HG02884 (cell line): Measurements from ENCODE around the gene FNDC3A.
A peak's percentile ranks its signal among the peaks of the same experiment; 100 is the strongest.
"Not testable (repeated sequence)": the region's sequence is repeated elsewhere in the genome, so short reads cannot be mapped to it uniquely, and the experiment has no call there.

Source experiments
- ATAC-seq: cut with Tn5 transposase; IDR thresholded peaks from one replicate; pipeline ENCODE4 v1.9.1; 2021; ENCODE audit warnings: mild to moderate bottlenecking, moderate library complexity; ENCODE audit not compliant: unreplicated experiment

Gene FNDC3A

GRCh38 chr13:49071341-49071937 lies 95.7 kb downstream of the FNDC3A start:
- ATAC-seq = no peak

GRCh38 chr13:49082653-49083536 lies 107.2 kb downstream of the FNDC3A start:
- peak; percentile 69 for ATAC-seq

- no peak for ATAC-seq
Observed at GRCh38 chr13:49084961-49085360, 109.2 kb downstream of the FNDC3A start.

- no peak for ATAC-seq
Observed at GRCh38 chr13:49086722-49087121, 111.0 kb downstream of the FNDC3A start.

GRCh38 chr13:49093376-49093775 lies 117.7 kb downstream of the FNDC3A start:
- ATAC-seq = no peak

GRCh38 chr13:49097374-49097773 lies 121.7 kb downstream of the FNDC3A start:
- ATAC-seq = no peak

GRCh38 chr13:49098198-49098597 lies 122.5 kb downstream of the FNDC3A start:
- no peak for ATAC-seq

GRCh38 chr13:49098771-49099512 lies 123.2 kb downstream of the FNDC3A start:
- ATAC-seq = no peak

- no peak for ATAC-seq
Observed at GRCh38 chr13:49099513-49099877, 123.8 kb downstream of the FNDC3A start.

GRCh38 chr13:49100637-49101570 lies 125.2 kb downstream of the FNDC3A start:
- ATAC-seq = no peak

- ATAC-seq = no peak
Observed at GRCh38 chr13:49108196-49108595, 132.5 kb downstream of the FNDC3A start.

GRCh38 chr13:49110122-49110912 lies 134.6 kb downstream of the FNDC3A start:
- peak; percentile 53 for ATAC-seq

GRCh38 chr13:49110913-49111170 lies 135.1 kb downstream of the FNDC3A start:
- no peak for ATAC-seq

- ATAC-seq = no peak
Observed at GRCh38 chr13:49112782-49113525, 137.2 kb downstream of the FNDC3A start.

GRCh38 chr13:49113526-49114286 lies 138.0 kb downstream of the FNDC3A start:
- ATAC-seq = no peak

GRCh38 chr13:49116873-49117272 lies 141.2 kb downstream of the FNDC3A start:
- no peak for ATAC-seq

- ATAC-seq = not testable (repeated sequence)
Observed at GRCh38 chr13:49118455-49118854, 142.7 kb downstream of the FNDC3A start.

- ATAC-seq = no peak
Observed at GRCh38 chr13:49124693-49125304, 149.1 kb downstream of the FNDC3A start.
